T-helper 2 cell treated with Interferon-gamma antibody and Interleukin-4, amounts not matched to agents 100 ng/mL and 5 ng/mL, for 36 hours (primary cell): ENCODE measurements around the gene COL23A1. TPM values are rescaled to one million over a fixed set of nuclear protein-coding genes. Genes with fewer than 3 reads are reported as not detected.

Source experiments
- total RNA-seq: library from RNA; stranded (reverse); gene quantifications from 2 replicates; pipeline ENCODE4 v1.2.3, GENCODE V29; 2022

The COL23A1 gene
- total RNA-seq, 1 donor from 2014 or later: 0.09 TPM

Other genes starting within 250 kb of the COL23A1 start
- 25.1 and 26.9 TPM in 2 replicates for gene CLK4, start 36.7 kb upstream of the COL23A1 start, total RNA-seq
- gene ZNF354A, start 140.3 kb upstream of the COL23A1 start, total RNA-seq: 7.3 and 7.9 TPM in 2 replicates